Activated CD8-positive, alpha-beta memory T cell treated with anti-CD3 and anti-CD28 coated beads, Interleukin-2, amount 50 U/mL, for 4 hours (primary cell): ENCODE data around the gene ZNF20.

ENCODE experiments used
- DNase-seq: peaks from one replicate; pipeline ENCODE4 v3.0.0-alpha.2; 2020

ZNF20 gene

DNA sequence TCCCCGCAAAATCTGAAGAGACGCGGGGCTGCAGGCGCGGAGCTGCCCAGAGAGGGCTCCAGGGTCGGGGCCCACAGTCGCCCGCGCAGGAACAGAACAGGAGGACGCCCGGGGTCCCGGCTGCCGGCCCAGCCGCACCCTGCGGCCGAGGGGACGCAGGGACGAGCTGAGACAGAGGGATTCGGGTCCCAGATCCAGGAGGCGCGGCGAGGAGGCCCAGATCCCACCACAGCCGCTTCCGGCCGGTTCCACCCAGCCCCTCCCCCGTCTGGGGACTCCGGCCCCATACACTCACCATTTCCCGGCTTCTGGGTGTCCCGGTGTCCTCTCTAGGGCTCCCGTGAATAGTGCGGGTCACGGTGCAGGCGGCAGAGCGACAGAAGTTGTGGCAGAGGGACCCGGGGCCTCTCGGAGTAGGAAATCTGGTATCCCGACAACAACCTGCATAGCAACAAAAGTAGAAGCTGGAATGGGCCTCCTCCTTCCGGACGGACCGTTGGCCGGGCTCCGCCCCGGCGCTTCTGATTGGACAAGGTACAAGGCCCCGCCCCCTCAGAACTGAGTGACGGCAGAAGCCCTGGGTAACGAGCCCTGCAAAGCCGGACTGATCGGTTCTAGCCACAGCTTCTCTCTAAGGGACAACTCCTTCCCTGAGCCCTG is at the start of gene ZNF20:
ZNF20 (minus strand) TSS at position 466 of the 660 bp plus-strand sequence; CDS start at position 298, 168 bp downstream.
- DNase-seq: peak; percentile 90

GRCh38 chr19:12187625-12188024 is 47.5 kb upstream of the ZNF20 start:
- DNase-seq: no peak

GRCh38 chr19:12180377-12180776 is 40.2 kb upstream of the ZNF20 start:
- DNase-seq: no peak

GRCh38 chr19:12166626-12167025 is 26.5 kb upstream of the ZNF20 start:
- DNase-seq: no peak

DNA sequence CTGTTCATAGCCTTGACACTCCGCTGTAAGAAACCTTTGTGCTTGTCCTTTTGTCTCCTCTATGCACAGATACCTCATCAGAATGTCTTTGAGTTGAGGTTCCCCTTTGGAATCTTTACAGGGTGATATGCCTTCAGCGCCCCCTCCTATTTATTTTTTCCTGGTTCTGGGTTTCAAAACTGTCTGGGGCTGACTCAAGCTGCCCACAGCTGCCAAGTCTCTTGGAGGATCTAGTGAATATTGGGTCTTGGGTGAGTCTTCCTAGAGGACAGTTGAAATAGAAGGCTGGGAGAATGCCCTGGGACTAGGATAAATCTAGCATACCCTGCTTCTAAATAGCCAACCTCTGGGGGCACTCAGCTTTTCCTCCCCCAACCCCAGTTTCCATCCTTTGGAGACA is 23.7 kb upstream of the ZNF20 start:
- no peak for DNase-seq

- peak; percentile 91 for DNase-seq
Measured at GRCh38 chr19:12162882-12163806, 23.0 kb upstream of the ZNF20 start, which contains the start of gene ZNF136. Gene ZNF136, plus strand, starts transcription at chr19:12163096. Its CDS starts 108 bp downstream, at chr19:12163204.

GRCh38 chr19:12162513-12162881 is 22.3 kb upstream of the ZNF20 start:
- no peak for DNase-seq

DNA sequence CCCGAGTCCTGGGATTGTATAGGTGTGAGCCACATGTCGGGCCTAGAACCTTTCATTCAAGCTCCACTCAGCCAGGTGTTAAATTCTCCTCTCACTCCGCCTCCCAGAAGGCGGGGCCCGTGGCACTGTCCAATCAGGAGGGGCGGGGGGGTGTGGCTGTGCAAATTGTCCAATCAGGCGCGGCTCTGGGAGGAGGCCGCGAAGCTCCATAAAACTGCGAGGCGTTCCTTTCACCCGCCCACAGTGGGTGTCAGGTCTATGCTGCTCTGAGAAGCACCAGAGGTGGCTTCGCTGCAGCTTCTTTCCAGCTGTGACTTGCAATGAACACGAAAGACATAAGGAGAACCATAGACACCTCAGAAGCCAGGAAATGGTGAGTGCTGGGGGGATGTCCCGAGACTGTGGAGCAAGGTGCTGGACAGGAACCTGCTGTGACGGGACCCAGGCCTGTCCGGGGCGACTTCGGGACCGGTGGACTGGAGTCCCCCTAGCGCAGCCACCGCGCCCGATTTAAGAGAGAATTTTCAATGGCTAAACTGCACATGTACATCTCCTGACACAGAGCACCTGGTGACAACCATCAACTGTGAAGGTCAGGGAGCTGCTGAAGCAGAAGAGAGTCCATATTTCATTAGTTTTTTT is 19.7 kb upstream of the ZNF20 start:
- DNase-seq: no peak

- DNase-seq: peak; percentile 24
Measured at GRCh38 chr19:12156223-12157058, 16.3 kb upstream of the ZNF20 start, which contains the start of gene ZNF625. Gene ZNF625, minus strand, starts transcription at chr19:12156734. Its CDS starts 176 bp downstream, at chr19:12156558.

GRCh38 chr19:12155324-12155860 is 15.2 kb upstream of the ZNF20 start:
- DNase-seq: no peak

DNA sequence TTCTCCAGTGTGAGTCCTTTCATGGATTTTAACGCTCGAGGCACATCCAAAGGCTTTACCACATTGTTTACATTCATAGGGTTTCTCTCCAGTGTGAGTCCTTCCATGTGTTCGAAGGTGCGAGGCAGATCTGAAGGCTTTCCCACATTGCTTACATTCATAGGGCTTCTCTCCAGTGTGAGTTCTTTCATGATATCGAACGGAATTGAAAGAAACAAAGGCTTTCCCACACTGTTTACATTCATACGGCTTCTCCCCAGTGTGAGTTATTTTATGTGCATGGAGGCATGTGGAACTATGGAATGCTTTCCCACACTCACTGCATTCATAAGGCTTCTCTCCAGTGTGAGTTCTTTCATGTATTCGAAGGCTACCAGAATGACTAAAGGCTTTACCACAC is 5.2 kb upstream of the ZNF20 start:
- DNase-seq: no peak

- no peak for DNase-seq
Measured at GRCh38 chr19:12141405-12141736, 1.2 kb upstream of the ZNF20 start.

DNA sequence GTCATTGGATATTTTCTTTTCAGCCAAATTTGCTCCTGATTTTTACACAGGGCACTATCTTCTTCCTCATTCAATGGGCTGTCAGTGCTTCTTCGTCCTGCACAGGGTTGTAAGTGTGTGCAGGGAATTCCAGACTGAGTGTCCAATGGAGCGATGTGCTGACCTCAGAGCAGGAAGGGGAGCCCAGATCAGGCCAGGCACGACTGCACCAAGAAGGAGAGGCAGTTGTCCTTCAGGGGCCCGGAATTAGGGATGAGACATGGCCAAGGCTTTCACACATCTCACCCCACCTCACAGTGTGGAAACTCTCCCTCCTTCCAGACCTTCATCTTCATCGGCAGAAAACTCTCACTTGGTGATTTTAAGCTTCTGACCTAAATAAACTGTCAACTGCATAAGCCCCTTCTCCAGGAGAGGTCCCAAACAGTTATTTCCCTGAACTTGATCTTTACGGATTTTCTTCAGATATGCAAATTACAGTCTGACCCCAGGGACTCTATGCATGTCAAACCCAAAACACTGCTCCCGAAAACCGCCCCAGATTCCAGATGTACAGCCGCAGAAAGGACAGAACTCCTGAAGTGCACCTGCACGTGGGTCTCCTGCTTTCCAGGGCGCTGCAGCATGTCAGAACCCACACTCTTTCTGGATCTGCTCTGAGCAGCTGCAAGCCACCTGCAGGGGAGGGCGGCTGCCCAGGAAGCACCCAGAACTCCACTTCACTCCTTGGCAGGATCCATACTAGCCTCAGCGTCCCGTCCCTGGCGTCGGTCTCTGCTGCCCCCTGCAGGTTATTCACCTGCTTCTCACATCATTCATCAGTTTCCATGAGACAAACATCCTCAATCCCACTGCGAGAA is 625 bp upstream of the ZNF20 start:
- peak; percentile 85 for DNase-seq

GRCh38 chr19:12139269-12139668 is 881 bp downstream of the ZNF20 start:
- DNase-seq: no peak

- DNase-seq: no peak
Measured at GRCh38 chr19:12137221-12137940, 2.8 kb downstream of the ZNF20 start.

DNA sequence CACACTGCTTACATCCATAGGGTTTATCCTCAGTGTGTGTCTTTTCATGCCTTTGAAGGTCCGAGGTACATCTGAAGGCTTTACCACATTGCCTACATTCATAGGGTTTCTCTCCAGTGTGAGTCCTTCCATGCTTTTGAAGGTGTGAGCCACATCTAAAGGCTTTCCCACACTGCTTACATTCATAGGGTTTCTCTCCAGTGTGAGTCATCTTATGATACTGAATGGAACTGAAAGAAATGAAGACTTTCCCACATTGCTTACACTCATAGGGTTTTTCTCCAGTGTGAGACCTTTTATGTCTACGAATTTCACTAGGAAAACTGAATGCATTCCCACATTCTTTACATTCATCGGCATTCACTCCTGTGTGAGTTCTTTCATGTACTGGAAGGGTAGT is 7.1 kb downstream of the ZNF20 start:
- DNase-seq: no peak

GRCh38 chr19:12126707-12127106 is 13.4 kb downstream of the ZNF20 start:
- DNase-seq: no peak

DNA sequence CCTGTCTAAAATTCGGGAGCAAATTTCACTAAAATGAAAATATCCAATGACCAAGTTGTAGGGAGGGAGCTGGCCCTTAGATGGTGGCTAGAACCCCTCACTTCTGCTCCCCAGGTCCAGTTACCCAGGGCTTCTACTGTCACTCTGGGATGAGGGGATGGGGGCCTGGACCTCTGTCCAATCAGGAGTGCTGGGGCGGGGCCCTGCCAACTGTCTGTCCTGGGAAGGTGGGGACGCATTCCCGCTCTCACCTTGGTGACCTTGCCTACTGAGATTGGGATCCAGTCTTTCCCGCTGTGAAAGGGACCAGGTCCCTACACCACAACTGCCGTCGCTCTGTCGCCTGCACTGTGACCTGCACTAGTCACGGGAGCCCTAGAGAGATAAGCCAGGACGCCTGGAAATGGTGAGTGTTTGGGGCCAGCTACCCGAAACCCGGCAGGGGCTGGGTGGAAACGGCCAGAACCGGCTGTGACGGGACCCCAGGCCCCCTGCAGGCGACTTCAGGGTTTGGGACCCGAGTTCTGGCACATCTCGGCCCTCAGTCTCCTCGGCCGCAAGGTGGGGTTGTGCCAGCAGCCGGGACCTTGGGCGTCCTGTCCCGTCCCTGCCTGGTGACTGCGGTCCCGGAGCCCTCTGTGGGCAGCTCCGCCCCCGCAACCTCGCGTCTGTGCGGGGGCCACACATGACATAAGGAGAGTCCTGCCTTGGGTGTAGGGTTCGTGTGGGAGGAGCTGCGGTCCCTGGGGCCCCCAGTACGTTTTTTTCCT is 22.8 kb downstream of the ZNF20 start:
- no peak for DNase-seq

DNA sequence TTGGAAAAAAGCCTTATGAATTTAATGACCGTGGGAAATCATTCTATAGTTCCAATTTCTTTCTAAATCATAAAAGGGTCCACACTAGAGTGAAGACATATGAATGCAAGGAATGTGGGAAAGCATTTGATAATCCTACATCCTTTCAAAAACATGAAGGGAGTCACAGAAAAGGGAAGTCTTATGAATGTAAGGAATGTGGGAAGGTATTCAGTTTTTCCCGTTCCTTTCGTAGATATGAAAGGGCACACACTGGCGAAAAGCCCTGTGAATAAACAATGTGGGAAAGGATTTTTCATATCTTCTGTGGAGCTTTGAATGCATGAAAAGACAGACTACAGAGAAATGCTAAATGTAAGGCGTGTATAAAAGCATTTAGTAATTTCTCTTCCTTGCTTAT is 27.0 kb downstream of the ZNF20 start:
- DNase-seq: no peak

DNA sequence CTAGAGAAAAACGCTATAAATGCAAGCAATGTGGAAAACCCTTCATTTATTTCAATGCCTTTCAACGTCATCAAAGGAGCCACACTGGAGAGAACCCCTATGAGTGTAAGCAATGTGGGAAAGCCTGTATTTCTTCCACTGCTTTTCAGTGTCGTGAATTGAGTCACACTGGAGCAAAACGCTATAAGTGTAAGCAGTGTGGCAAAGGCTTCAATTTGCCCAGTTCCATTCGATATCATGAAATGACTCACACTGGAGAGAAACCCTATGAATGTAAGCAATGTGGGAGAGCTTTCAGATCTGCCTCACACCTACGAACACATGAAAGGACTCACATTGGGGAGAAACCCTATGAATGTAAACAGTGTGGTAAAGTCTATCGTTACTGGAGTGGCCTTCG is 27.4 kb downstream of the ZNF20 start:
- DNase-seq: no peak
